ENCODE data around the gene TRIM15. TPM values are rescaled to one million over a fixed set of nuclear protein-coding genes. Genes with fewer than 3 reads are reported as not detected.

Gene TRIM15
- total RNA-seq, 1 donor, result not detected

GRCh38 chr6:30145818-30146217 is 17.5 kb upstream of the TRIM15 start:
- H3K4me3 ChIP-seq (ENCODE audit: low read depth, low read length), result no peak overlapping the region
- no peak for DNase-seq (ENCODE audit: low read depth)
- no peak for TF ChIP-seq CTCF (IDR thresholded peaks at IDR 0.05; ENCODE audit: insufficient read depth, low read depth, low read length)

GRCh38 chr6:30147096-30147495 is 16.2 kb upstream of the TRIM15 start:
- H3K4me3 ChIP-seq (ENCODE audit: low read depth, low read length), result no peak overlapping the region
- TF ChIP-seq CTCF (IDR thresholded peaks at IDR 0.05; ENCODE audit: insufficient read depth, low read depth, low read length), result no peak
- no peak for DNase-seq (ENCODE audit: low read depth)

GRCh38 chr6:30149234-30149633 is 14.1 kb upstream of the TRIM15 start:
- no peak overlapping the region for H3K4me3 ChIP-seq (ENCODE audit: low read depth, low read length)
- no peak for TF ChIP-seq CTCF (IDR thresholded peaks at IDR 0.05; ENCODE audit: insufficient read depth, low read depth, low read length)
- DNase-seq (ENCODE audit: low read depth), result no peak

- no peak for DNase-seq (ENCODE audit: low read depth)
- TF ChIP-seq CTCF (IDR thresholded peaks at IDR 0.05; ENCODE audit: insufficient read depth, low read depth, low read length), result no peak
- no peak overlapping the region for H3K4me3 ChIP-seq (ENCODE audit: low read depth, low read length)
These were observed 13.3 kb upstream of the TRIM15 start for GRCh38 chr6:30149858-30150550.

GRCh38 chr6:30150671-30151395 is 12.5 kb upstream of the TRIM15 start:
- no peak overlapping the region for H3K4me3 ChIP-seq (ENCODE audit: low read depth, low read length)
- no peak for TF ChIP-seq CTCF (IDR thresholded peaks at IDR 0.05; ENCODE audit: insufficient read depth, low read depth, low read length)
- DNase-seq (ENCODE audit: low read depth), result no peak

DNA sequence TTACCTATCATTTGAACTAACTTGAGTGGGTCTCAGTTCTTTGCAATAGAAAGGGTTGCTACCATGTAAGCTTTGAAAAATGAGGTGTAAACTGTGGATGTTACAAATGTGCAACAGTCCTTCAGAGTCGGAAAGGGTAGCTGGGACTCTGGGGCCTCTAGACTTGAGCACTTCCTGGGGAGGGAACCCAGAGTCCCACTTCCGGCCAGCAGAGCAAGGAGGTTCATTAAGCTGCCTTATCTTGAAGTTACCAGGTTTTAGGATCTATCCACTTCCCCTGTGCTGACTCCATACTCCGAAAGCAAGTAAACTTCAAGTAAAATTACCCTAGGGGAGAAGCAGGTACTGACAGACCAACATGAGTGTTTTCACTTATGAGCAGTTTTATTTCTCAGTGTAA is 11.8 kb upstream of the TRIM15 start:
- H3K4me3 ChIP-seq (ENCODE audit: low read depth, low read length), result no peak overlapping the region
- no peak for TF ChIP-seq CTCF (IDR thresholded peaks at IDR 0.05; ENCODE audit: insufficient read depth, low read depth, low read length)
- no peak for DNase-seq (ENCODE audit: low read depth)

Measured in fibroblast of villous mesenchyme (primary cell).